ENCODE results near the gene NOTCH1.

DNA sequence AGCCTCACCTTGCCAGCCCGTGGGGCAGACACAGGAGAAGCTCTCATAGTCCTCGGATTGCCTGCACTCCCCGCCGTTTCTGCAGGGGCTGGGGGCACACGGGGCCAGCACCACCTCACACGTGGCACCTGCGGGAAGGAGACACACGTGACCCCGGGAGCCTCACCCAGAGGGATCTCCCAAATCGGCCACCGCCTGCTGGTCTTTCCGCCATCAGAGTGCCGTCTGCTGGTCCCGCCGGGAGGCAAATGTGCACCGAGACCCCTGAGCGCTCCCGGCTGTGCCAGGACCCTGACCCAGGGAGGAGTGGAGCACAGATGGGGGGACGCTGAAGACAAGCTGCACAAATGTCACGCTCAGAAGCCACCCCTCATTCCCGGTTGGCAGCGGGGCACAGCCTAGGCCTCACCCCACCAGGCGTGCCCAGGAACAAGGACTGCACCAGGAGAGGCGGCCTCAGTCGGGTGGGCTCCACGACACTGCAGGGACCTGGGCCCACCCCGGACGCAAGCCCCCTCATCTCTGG, 34.6 kb downstream of the NOTCH1 start:
- TF ChIP-seq POLR2AphosphoS5 (IDR thresholded peaks at IDR 0.05; ENCODE audit: borderline replicate concordance, low read depth, low read length) = no peak
- TF ChIP-seq EZH2 (IDR thresholded peaks at IDR 0.05) = no peak

Measured in SK-N-MC (cell line).